Islet of Langerhans (tissue), 1 donor: ENCODE results near the gene CAMSAP3.
A peak's percentile ranks its signal among the peaks of the same experiment; 100 is the strongest.

ENCODE experiments used
- FAIRE-seq: peaks from one replicate; lab custom pipeline; 2011; peaks lifted over from hg19 to GRCh38; lab: Jason Lieb, UNC

Gene CAMSAP3

DNA sequence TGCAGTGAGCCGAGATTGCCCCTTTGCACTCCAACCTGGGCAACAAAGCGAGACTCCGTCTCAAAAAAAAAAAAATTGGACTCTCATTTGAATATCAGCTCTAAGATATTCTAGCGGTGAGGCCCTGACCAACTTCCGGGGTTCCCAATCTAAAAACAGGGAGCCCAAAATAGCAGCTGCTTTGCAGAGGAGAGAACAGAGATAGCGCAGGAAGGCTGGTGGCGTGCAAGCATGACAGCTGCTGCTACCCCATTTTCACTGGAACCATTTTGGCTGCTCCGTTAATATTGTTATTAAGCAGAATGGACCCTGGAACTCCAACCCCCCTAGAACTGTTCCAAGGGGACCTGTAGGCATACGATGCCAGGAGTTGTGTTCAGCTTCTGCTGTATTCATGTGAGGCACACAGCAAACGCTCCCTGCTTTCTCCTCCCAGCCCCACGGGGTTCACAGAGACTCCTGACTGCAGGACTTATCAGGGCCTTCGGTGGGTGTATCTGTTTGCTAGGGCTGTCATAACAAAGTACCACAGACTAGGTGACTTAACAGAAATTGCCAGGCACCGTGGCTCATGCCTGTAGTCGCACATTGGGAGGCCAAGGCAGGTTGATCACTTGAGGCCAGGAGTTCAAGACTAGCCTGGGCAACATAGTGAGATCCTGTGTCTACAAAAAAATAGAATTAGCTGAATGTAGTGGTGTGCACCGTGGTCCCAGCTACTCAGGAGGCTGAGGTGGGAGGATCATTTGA, 52.8 kb downstream of the CAMSAP3 start:
- FAIRE-seq, result no peak

DNA sequence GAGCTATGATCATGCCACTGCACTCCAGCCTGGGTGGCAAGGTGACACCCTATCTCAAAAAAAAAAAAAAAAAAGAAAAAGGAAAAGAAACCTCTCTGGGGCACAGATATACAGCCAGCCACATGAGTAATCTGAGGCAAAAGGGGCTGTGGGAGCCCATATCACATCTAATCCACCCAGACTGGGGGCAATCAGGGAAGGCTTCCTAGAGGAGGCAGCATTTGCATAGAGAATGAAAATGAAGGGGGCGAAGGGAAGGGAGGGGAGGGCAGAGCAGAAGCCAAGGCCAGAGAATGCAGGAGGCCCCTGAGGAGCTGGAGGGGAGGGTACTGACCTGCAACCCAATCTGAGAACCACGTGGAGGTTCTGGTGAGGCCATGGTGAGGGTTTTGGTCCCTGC, 54.5 kb downstream of the CAMSAP3 start:
- no peak for FAIRE-seq

DNA sequence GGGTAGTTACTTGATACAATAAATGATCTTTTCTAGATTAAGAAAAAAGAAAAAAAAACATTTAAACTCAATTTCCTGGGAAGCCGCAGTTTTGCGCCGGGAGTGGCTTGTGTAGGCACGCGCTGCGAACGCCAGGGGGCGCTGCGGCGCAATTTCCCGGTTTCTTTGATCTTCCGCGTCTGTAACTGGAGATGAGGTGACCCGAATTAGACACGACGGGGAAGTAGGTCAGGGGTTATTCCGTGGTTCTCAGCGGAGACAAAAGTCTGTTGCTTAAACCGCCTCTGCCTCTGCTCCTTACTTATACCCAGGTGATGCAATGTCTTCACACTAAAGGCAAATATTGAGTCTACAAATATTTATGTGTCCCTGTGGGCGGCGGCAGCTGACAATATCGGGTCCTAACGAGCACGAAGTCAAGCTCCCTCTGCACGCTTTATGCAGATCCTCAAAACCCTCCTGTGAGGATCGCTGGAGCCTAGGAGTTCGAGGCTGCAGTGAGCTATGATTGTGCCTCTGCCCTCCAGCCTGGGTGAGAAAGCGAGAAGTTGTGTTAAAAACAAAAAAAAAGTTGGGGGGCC, 56.5 kb downstream of the CAMSAP3 start:
- peak; percentile 84 for FAIRE-seq

DNA sequence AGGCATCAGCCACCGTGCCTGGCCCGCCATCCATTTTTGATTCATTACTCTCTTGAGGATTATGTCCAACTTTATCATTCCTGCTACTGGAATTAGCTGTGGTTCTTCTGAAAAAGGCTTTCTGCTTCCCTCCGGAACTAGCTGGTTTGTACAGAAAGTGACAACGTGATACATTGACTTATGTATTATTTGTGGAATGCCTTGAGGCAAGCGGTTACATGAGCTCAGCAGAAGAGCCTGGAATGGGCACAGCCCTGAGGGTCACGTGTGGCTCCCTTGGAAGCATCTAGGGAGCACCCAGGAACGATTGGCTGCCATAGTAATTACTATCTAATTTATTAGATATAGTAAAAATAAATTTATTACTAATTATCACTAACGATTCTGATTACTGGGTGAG, 58.7 kb downstream of the CAMSAP3 start:
- no peak for FAIRE-seq

DNA sequence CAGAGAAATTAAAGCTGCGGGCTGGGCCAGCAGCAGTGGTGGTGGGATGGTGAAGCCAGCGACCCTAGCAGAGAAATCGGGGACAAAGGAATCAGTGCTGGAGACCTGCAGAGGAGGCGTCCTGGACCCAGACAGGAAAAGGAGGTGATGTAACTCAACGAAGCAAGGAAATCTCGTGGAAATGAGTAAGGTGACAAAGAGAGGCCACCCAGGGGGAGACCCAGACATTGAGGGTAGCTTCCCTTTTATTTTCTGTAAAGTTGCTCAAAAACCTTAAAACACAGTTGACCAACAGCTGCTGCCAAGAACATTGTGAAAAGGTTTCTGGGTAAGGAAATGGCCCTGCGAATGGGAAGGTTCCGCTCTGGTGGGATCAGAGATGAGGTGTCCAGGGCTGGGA, 59.9 kb downstream of the CAMSAP3 start:
- no peak for FAIRE-seq

DNA sequence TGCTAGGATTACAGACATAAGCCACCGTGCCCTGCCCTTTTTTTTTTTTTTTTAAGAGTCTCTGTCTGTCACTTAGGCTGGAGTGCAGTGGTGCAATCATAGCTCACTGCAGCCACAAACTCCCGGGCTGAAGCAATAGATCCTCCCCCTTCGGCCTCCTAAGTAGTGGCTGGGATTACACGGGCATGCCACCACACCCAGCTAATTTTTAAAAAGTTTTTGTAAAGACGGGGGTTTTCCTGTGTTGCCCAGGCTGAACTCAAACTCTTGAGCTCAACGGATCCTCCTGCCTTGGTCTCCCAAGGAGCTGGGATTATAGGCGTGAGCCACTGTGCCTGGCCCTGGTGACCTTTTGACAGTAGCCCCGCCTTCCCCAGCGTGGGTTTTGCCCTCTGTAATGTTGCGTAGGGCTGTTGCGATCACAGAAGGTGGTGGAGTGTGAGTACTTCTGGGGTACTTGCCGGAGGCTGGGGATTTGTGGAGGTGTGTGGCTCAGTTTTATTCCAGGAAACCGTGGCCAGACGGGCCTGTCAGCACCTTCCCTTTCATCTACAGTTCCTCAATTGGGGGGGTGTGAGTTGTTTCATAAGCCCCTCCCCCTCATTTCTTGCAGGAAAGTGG, 61.6 kb downstream of the CAMSAP3 start:
- no peak for FAIRE-seq

DNA sequence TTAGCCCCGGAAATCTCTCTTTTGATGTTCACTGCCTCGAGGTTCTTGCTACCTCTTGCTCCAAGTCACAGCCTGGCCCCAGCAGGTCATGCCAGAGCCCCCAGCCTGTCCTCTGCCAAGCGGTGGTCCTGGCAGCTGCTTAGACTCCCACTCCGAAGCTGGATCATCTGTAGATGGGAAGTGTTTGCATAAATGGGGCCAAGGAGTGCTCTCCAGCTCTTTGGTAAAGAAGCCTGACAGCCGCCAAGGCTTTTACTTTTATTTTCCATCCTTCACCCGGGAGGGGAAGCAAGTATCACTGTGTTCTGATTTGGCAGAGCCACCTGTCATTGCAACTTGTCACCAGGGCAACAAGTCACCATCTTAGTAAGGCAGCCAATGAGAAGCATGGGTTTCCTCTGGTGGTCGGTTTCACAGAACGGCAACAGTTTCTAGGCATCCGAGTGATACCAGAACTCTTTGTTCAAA, 62.6 kb downstream of the CAMSAP3 start:
- no peak for FAIRE-seq

DNA sequence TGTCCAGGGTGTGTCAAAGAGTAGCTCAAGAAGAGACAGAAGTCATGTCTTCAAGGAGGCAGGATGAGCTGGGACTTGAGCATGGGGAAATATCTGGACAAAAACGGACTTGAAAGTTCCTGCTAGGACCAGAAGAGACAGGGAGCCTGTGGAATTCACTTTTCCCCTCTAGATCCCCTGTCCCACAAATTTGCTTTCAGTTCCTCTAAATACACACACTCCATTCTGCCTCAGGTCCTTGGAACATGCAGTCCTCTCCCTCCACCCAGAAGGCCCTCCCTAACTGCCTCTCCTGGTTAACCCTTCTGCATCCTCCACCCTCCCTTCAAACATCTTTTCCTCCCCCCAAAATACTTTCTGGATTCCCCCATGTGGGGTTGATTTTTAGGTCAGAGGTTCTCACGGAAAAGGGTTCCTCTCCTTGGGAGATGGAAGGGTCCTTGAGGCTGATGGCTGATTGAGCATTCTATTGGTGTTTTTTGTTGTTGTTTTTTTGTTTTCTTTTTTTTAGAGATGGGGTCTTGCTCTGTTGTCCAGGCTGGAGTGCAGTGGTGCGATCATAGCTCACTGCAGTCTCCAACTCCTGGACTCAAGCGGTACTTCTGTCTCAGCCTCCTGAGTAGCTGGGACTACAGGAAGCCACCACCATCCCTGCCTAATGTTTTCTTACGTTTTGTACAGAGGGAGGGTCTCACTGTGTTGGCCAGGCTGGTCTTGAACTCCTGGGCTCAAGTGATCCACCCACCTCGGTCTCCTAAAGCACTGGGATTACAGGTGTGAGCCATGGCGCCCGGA, 66.3 kb downstream of the CAMSAP3 start:
- no peak for FAIRE-seq

DNA sequence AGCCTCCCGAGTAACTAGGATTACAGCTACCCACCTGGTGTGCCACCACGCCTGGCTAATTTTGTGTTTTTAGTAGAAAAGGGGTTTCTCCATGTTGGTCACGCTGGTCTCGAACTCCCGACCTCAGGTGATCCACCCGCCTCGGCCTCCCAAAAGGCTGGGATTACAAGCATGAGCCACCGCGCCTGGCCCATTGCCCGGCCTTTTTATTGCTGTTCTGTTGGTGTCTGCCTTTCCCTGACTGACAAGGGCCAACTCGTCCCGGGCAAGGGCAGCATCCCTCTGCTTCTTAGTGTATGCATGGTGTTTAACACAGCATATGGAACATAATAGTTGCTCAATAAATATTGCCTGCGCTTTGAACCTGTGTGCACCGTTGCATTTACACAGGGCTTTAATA, 67.0 kb downstream of the CAMSAP3 start:
- FAIRE-seq, result no peak

DNA sequence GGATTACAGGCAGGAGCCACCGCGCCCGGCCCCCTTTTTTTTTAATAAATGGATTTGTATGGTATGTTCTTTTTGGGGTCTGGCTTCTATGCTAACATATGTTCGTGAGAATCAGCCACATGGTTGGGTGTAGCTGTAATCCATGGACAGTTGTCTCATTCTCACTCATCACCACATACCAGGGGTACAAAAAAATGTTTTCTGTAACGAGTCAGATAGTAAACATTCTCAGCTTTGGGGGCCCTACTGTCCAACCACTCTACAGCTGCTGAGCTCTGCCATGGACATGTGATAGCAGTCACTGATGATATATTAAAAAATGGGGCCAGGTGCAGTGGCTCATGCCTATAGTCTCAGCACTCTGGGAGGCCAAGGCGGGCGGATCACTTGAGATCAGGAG, 68.0 kb downstream of the CAMSAP3 start:
- no peak for FAIRE-seq

DNA sequence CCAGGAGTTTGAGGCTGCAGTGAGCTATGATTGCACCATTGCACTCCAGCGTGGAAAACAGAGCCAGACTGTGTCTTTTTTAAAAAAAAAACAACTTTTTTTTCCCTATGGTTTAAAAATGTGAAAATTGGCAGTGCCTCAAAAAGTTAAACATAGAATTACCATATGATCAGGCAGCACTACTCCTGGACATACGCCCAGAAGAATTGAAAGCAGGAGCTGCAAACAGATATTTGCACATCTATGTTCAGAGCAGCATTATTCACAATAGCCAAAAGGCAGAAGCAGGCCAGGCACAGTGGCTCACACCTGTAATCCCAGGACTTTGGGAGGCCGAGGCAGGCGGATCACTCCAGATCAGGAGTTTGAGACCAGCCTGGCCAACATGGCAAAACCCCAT, 69.4 kb downstream of the CAMSAP3 start:
- FAIRE-seq, result no peak
